ENCODE measurements around the gene FXYD7.

FXYD7 gene

DNA sequence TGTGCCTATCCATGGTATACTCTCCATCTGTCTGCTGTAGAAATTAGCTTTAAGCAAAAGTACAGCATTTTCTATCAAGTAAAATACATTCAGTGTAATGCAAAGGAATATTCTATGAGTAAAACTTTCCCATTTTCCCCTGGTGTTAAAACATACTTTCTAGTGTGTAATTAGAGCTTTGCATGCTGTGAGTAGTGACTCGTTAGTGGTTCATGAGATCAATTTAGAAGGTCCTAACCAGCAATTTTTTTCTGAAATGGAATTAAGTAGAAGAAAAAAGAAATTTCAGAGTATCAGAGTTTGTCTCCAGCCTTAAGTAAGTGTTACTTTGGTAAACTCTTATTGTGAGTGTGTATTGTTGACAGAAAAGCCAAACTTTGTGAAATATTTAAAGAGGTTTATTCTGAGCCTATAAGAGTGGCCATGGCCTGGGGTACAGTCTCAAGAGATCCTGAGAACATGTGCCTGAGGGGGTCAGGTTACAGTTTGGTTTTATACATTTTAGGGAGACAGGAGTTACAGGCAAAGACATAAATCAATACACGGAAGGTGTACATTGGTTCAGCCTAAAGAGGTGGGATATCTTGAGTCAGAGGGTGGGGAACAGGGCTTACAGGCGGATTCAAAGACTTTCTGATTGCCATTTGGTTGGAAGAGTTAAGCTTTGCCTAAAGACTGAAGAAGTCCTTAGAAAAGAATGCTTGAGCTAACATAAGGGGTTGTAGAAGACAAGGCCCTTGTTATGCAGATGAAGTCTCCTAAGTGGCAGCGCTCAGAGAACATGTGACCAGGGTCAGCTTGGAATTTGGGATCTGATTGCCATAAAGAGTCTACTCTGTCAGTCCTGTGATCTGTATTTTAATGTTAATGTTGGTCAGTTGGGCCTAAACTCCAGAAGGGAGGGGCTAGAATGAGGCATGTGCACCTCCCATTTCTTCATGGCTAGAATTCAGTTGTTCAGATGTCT, 60.0 kb downstream of the FXYD7 start:
- DNase-seq (ENCODE audit: low read depth), result no peak
- H3K4me3 ChIP-seq (ENCODE audit: control insufficient read depth, low read depth, low read length), result no peak overlapping the region
- TF ChIP-seq, protein P1, sequence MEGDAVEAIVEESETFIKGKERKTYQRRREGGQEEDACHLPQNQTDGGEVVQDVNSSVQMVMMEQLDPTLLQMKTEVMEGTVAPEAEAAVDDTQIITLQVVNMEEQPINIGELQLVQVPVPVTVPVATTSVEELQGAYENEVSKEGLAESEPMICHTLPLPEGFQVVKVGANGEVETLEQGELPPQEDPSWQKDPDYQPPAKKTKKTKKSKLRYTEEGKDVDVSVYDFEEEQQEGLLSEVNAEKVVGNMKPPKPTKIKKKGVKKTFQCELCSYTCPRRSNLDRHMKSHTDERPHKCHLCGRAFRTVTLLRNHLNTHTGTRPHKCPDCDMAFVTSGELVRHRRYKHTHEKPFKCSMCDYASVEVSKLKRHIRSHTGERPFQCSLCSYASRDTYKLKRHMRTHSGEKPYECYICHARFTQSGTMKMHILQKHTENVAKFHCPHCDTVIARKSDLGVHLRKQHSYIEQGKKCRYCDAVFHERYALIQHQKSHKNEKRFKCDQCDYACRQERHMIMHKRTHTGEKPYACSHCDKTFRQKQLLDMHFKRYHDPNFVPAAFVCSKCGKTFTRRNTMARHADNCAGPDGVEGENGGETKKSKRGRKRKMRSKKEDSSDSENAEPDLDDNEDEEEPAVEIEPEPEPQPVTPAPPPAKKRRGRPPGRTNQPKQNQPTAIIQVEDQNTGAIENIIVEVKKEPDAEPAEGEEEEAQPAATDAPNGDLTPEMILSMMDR (conservative IDR thresholded peaks at IDR 0.05; ENCODE audit: control insufficient read depth, insufficient read depth, low read depth, low read length), result no peak

Data from fibroblast of mammary gland (primary cell).